GM19023 (cell line): ENCODE results near the gene SPTBN4.
A peak's percentile ranks its signal among the peaks of the same experiment; 100 is the strongest.
"Not testable (repeated sequence)": the region's sequence is repeated elsewhere in the genome, so short reads cannot be mapped to it uniquely, and the experiment has no call there.

Experiments
- ATAC-seq: cut with Tn5 transposase; IDR thresholded peaks from one replicate; pipeline ENCODE4 v1.9.1; 2021; ENCODE audit warnings: mild to moderate bottlenecking, moderate library complexity; ENCODE audit not compliant: unreplicated experiment

The SPTBN4 gene

DNA sequence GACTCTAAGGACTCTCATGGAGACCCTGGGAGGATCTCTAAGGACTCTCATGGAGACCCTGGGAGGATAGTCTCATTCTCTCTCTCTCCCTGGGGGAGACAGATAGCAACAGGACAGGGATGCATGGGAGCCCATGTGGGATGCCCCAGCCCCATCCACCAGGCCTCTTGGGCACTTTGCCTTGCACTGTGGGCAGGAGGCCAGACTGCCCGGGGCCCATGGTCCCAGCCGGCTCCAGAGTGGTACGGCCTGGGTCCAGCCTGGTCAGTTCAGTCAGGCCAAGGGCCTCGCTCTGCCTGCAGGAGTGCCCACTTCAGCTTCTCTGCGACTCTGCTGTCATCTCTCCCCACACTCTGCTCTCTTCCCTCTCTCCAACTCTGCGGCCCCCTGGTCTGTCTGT is 61.3 kb downstream of the SPTBN4 start:
- ATAC-seq, result no peak

DNA sequence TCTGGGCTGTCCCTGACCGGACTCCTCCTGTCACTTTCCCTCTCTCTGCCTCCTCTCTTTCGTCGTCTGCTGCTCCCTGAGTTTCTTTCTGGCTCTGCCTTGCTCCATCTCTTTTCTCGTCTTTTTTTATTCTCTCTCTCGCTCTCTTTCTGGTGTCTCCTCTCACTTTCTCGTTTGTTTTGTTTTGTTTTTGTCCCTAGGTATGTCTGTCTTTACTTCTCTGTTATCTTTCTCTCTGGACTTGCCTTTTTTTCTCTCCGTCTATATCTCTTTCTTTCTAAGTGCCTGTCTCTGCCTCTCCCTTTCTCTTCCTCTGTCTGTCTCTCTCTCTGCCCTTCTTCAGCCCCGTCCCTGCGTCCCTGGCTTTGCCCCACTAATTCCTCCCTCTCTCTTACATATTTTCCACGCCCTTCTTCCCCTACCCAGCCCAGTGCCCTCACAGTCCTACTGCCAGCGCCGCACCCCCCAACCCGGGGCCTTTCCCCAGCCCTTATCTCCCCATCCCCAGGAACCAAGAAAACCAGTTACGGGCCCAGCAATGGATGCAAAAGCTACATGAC is 61.8 kb downstream of the SPTBN4 start:
- ATAC-seq, result no peak

DNA sequence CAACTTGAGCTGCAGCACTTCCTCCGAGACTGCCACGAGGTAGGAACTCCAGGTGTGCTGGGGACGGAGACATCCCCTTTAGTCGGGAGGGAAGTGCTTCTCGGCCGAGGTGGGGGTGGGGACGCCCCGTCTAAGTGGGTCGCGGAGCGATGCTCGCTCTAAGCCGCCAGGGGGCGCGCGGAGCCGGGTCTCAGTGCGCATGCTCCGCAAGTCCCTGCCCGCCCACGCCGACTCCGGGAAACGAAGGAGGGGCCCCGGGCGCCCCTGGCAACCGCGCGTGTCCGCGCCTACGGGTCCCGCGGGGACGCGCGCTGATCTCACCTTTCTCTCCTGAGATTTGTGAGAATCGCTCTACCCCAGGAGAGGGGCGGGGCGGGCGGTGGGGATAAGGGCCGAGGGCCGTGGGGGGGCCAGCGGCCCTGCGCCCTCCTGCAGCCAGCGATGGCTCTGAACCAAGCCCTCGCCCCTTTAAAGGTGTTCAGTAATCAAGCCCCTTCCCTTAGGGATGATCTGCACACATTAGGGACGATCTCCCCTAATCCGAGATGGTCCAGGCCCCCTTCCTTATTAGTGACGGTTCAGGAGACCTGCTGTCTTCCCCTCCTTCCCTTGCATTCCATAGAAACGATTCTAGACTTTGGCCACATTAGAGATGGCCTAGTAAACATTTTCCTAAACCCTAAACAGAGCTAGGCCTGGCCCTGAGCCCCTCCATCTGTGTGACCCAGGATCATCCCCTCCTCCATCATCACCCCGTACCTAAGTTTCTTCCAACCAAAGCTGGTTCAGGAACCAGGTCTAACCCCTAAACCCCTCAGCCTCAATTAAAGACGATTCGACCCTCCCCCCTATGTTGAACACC is 62.5 kb downstream of the SPTBN4 start:
- peak; percentile 50 for ATAC-seq

DNA sequence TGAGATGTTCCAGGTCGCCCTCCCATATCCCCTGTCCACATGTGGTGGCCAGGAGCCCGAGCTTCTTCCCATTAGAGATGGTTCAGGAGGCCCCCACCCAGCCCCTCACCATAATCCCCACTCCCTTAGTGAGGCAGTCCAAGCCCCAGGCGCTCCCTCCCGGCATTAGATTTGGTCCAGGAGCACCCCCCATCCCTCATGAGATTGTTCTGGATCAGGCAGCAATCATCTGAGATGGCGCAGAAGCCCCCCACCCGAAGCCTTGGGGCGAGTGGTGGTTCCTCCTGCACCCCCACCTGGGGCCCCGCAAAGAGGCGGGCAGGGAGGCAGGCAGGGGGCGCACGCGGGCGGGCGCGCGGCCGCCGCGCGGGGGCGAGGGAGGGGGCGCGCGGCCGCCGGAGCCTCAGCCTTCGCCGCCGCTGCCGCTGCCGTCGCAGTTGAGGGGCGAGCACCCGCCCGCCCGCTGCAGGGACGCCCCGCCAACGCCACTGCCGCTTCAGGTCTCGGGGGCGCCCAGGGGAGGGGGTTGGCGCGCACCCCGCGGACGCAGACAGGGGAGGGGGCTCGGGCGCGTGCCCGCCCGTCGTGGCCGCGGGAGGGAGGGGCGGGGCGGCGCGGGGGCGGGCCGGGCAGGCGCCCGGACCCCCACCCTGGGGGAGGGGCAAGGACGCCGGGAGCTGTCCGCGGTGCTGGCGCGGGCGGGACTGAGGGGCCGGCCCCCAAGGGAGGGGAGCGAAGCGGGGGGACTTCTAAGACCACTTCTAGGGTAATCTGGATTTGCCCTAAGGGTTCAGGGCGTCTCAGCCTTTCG is 63.5 kb downstream of the SPTBN4 start:
- no peak for ATAC-seq

DNA sequence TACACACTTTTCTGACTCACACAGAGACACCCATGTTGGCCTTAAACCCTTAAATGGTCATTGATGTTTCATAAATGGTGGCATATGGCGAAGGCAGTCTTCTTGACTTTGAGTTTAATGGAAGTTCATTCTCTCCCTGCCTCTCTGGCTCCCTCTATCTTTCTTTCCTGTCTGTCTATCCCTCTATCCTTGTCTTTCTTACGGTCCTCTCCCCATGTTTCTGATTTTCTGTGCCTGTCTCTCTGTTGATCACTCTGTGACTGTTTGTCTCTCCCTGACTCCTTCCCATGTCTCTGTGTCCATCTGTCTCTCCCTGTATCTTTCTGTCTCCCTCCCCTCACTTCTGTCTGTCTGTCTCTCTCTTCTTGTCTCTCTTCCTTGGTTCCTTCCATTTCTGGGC is 66.7 kb downstream of the SPTBN4 start:
- no peak for ATAC-seq

DNA sequence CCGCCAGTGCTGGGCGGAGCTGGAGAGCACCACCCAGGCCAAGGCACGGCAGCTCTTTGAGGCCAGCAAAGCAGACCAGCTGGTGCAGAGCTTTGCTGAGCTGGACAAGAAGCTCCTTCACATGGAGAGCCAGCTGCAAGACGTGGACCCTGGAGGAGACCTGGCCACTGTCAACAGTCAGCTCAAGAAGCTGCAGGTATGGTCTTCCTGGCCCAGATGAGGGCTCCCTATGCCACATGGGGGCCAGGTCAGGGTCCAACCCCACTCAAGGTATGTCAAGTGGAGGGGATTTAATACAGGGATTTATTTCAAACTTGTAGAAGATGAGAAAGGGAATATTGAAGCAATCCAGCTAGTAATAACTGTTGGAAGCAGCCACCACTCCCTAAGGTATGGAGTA is 67.3 kb downstream of the SPTBN4 start:
- no peak for ATAC-seq

DNA sequence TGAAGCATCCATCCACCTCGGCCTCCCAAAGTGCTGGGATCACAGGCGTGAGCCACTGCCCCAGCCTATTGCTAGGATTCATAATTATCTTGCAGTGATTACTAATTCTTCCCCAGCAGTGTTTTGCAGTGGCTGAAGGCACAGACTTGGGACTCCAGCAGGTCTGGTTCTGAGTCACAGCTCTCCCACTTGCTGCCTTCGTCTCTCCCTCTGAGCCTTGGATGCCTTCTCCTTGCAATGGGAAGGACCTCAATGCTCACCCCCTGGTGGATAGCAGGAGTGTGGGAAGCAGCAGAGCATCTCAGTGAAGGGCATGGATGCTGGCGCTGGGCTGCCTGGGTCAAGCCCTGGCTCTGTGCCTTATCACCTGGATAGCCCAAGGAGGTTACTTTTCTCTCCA is 72.3 kb downstream of the SPTBN4 start:
- ATAC-seq, result no peak

DNA sequence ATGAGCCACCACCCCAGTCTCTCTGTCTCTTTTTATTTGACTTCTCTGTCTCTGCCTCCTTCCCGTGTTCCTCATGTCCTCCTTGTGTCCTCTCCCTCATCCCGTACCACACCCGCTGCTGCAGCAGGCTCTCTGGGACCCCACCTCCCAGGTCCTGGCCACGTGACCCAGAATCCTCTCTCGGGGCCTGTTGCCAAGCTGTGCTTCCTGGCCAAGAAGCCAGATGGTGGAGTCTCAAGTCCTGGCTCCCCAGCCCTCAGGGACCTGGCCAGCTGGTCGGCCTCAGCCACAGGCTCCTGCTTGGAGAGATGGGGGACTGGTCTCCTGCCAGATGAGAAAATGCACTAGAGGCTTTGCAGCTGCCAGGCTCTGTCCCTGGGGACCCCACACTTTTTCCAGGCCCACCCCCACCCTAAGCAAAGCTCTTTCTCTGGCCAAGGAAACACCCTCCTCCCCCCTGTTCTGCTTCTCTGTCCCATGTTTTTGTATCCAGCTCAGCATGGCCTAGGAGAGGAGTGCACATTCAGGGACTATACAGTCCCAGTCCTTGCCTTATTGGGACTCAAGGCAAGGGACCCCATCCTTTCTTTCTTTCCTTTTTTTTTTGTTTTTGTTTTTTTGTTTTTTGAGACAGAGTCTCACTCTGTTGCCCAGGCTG is 75.5 kb downstream of the SPTBN4 start:
- ATAC-seq, result no peak

DNA sequence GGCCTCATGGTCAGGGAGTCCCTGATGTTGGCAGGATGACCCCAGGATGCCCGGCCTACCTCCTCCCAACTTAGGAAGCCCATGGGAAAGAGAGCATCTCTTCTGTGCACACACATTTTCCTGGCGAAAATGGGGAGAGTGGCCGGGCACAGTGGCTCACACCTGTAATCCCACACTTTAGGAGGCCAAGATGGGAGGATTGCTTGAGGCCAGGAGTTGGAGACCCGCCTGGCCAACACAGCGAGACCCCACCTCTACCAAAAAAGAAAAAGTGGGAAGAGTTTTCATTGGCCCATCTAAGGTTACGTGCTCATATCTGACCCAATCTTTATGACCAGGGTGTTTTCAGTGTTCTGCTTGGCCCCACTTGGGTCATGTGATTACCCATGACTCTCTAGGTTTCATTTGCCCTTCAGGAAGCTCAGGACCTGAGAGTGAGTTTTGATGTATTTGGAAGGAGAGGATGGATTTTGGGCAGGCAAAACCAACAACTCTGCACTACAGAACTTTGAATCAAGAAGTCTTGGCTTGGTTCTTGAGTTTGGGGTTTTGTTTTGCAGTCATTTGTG is 76.3 kb downstream of the SPTBN4 start:
- ATAC-seq, result no peak

DNA sequence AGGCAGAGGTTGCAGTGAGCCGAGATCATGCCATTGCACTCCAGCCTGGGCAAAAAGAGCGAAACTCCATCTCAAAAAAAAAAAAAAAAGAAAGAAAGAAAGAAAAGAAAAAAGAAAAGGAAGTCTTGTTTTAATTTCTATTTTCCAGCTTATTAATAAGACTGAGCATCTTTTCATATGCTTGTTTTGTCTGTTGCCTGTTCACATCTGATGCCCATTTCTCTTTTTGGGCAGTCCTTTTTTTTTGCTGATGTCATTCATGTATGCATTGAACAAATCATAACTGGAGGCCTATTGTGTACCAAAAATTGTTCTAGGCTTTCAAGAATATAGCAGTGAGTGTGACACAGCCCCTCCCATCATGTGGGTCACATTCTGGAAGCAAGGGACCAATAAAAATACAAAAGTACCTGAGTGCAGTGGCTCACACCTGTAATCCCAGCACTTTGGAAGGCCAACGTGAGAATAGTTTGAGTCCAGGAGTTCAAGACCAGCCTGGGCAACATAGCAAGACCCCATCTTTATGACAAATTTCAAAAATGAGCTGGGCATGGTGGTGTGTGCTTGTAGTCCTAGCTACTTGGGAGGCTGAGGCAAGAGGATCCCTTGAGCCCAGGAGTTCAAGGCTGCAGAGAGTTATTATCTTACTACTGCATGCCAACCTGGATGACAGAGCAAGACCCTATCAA is 79.5 kb downstream of the SPTBN4 start:
- ATAC-seq, result not testable (repeated sequence)

DNA sequence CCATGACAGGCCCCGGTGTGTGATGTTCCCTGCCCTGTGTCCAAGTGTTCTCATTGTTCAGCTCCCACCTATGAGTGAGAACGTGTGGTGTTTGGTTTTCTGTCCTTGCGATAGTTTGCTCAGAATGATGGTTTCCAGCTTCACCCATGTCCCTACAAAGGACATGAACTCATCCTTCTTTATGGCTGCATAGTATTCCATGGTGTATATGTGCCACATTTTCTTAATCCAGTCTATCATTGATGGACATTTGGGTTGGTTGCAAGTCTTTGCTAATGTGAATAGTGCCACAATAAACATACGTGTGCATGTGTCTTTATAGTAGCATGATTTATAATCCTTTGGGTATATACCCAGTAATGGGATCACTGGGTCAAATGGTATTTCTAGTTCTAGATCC is 80.4 kb downstream of the SPTBN4 start:
- ATAC-seq, result not testable (repeated sequence)

DNA sequence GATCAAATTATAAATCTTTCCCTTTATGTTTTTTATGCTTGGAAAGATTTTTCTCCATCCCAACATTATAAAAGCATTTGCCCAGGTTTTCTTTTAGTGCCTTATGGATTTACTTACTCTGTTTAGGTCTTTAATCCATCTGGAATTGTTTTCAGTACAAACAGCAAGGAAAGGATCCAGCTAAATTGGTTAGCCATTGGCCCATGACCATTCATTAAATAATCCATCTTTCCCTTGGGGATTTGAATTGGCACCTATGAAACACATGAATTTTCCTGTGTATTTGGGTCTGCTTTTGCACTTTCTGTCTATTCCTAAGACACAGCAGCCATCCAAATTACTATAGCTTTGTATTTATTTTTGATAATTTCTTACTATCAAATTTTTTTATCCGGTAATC is 81.0 kb downstream of the SPTBN4 start:
- ATAC-seq, result no peak

DNA sequence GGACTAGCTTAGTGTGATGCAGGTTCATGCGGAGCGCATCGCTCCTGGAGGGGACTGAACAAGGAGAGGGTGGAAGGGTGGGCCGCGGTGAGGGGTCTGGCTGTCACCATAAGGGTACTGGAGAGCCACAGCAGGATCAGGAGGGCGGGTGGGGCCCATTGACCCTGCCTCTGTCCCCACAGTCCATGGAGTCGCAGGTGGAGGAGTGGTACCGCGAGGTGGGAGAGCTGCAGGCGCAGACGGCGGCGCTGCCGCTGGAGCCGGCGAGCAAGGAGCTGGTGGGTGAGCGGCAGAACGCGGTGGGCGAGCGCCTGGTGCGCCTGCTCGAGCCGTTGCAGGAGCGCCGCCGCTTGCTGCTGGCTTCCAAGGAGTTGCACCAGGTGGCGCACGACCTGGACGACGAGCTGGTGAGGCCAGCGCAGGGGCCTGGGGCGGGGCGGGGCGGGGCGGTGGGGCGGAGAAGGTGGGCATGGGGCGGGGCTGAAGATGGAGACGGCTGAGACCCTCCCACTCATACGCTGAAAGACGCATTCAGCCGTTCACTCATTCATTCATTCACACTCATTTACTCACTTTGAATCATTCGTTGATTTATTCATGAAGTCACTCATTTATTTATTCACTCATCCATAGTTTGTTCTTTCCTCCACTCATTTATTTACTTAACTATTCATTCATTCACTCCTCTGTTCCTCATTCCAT is 82.4 kb downstream of the SPTBN4 start:
- ATAC-seq, result no peak

DNA sequence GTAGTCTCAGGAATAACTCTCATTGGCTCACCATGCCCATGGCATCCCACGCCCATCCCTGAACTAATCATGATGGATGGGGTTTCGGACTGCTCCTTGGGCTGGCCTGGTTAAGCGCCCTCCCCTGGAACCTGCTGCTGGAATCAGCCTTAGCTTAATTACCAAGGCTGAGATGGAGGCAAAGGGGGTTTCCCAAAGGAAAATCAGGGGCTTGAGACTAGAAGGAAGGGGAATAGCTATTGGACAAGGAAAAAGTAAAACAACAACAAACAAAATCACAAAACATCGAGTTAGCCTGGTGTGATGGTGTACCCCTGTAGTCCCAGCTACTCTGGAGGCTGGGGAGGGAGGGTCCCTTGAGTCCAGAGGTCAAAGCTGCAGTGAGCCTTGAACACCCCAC is 84.2 kb downstream of the SPTBN4 start:
- ATAC-seq, result no peak

DNA sequence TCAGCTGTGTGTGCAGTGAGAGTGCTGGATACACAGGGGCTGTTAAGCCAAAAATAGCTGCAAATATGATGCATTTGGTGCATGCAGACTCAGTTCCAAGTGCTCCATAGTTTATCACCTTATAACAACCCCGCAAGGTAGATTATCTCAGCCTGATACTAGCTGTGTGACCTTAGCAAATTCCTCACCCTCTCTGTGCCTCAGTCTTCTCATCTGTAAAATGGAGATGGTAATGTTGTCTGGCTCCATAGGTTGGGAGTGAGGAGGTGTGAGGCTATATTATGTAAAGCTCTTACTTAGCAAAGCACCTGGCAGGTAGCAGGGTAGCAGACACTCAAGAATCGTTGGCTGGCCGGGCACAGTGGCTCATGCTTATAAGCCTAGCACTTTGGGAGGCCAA is 86.0 kb downstream of the SPTBN4 start:
- no peak for ATAC-seq

DNA sequence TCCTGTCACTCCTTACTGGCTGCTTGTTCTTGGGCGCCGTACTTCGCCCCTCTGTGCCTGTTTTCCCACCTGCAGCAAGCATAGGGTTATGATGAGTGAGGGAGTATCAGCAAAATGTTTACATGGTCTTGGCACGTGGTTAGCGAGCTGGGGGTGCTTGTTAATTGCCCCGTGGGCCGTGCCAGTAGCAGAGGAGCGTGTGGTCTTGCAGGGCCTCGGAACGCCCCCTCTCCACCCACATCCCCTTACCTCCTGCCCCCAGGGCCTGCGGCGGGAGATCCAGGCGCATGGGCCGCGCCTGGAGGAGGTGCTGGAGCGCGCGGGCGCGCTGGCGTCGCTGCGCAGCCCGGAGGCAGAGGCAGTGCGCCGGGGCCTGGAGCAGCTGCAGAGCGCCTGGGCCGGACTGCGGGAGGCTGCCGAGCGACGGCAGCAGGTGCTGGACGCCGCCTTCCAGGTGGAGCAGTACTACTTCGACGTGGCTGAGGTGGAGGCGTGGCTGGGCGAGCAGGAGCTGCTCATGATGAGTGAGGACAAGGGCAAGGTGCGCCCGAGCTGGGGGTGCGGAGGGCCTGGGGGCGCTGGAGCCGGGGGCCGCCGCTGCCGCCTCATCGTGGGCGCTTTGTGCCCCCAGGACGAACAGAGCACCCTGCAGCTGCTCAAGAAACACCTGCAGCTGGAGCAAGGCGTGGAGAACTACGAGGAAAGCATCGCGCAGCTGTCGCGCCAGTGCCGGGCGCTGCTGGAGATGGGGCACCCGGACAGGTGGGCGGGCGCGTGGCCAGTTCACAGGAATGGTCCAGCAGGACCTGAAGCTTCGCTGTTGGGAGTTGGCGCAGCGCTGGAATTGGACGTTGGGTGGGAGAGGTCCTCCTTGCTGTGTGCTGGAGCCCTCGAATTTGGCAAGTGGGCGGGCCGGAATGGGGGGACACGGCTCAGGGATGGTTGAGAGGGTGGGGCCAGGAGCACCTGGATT is 87.4 kb downstream of the SPTBN4 start:
- ATAC-seq, result no peak

DNA sequence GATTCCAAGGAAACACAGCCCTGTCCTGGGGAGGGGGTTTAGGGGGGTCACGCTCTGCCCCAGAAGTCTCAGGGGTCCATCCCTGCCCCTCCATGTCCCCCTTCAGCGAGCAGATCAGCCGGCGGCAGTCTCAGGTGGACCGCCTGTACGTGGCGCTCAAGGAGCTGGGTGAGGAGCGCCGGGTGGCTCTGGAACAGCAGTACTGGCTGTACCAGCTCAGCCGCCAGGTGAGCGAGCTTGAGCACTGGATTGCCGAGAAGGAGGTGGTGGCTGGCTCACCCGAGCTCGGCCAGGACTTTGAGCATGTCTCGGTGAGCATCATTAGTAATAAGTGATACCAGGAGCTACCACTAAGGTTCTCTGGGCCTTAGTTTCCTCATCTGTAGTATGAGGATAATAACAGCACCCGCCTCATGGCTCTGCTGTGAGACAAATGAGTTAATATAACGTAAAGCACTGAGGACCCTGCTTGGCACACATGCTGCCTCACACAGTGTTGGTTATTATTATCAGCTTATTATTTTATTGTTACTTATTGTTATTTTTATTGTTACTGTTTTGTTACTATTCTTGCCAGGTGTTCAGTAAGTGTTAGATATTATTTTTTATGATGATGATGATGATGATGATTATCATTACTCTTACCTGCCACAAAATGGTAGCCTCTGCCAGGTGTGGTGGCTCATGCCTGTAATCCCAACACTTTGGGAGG is 89.3 kb downstream of the SPTBN4 start:
- no peak for ATAC-seq

DNA sequence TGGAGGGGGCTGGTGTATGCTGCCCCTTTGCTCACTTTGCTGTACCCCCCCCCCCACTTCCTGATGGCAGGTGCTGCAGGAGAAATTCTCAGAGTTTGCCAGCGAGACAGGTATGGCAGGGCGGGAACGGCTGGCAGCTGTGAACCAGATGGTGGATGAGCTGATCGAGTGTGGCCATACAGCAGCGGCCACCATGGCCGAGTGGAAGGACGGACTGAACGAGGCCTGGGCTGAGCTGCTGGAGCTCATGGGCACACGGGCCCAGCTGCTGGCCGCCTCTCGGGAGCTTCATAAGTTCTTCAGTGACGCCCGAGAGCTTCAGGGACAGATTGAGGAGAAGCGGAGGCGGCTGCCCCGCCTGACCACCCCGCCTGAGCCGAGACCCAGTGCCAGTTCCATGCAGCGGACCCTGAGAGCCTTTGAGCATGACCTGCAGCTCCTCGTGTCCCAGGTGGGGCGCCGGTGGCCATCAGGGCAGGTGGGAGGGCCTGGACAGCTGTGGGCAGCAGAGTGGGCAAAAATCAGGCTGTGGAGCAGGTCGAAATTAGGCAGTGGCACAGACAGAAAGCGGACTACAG is 90.2 kb downstream of the SPTBN4 start:
- ATAC-seq, result no peak
